ENCODE results near the gene CHIT1.

The CHIT1 gene

DNA sequence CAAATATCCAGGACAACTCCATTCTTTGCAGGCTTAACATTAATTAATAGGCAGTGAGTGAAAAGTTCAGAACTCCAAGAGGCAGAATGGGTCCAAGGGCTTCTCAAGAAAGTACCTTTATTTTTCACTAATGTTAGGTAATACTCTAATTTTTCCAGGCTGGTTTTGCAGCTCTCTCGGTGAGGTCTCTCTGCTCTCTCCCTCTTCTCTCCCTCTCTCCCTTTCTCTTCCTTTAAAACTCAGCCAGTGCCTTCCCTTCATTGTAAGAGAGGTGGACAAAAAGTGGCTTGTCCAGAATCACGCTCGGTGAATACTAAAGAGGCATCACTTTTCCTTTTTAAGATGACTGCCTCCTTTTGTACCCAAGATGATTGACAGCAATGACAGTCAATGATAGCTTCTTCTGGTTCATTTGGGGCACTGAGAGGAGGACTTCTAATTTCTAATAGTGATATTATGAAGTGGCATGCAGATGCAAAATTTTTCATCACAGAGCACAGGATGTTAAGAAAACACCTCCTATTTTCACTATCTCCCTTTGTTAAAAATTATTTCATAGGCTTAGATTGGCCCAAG, 41.7 kb downstream of the CHIT1 start:
- ChIA-PET POLR2A (ENCODE audit: low non-redundant PET) (no interaction called here), CTCF (interaction anchor here (0.5 to 4.0 kb wide), 4 partner anchors 15 to 364 kb away, joined by 3 to 25 read pairs (median 4); no protein-coding TSS in a partner anchor)
- TF ChIP-seq, protein P1, sequence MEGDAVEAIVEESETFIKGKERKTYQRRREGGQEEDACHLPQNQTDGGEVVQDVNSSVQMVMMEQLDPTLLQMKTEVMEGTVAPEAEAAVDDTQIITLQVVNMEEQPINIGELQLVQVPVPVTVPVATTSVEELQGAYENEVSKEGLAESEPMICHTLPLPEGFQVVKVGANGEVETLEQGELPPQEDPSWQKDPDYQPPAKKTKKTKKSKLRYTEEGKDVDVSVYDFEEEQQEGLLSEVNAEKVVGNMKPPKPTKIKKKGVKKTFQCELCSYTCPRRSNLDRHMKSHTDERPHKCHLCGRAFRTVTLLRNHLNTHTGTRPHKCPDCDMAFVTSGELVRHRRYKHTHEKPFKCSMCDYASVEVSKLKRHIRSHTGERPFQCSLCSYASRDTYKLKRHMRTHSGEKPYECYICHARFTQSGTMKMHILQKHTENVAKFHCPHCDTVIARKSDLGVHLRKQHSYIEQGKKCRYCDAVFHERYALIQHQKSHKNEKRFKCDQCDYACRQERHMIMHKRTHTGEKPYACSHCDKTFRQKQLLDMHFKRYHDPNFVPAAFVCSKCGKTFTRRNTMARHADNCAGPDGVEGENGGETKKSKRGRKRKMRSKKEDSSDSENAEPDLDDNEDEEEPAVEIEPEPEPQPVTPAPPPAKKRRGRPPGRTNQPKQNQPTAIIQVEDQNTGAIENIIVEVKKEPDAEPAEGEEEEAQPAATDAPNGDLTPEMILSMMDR (conservative IDR thresholded peaks at IDR 0.05; ENCODE audit: low read depth), result no peak
- no peak overlapping the region for H3K27ac ChIP-seq
- no peak for DNase-seq (ENCODE audit: low spot score)

GRCh38 chr1:203187304-203187685, 42.2 kb downstream of the CHIT1 start:
- TF ChIP-seq, protein P1 (conservative IDR thresholded peaks at IDR 0.05; ENCODE audit: low read depth), result no peak
- ChIA-PET CTCF (interaction anchor here (0.5 to 4.0 kb wide), 4 partner anchors 15 to 364 kb away, joined by 3 to 25 read pairs (median 4); no protein-coding TSS in a partner anchor), POLR2A (ENCODE audit: low non-redundant PET) (no interaction called here)
- no peak for DNase-seq (ENCODE audit: low spot score)
- peak overlapping the region; percentile 65; the same call in 1 of the 2 replicates for H3K27ac ChIP-seq

DNA sequence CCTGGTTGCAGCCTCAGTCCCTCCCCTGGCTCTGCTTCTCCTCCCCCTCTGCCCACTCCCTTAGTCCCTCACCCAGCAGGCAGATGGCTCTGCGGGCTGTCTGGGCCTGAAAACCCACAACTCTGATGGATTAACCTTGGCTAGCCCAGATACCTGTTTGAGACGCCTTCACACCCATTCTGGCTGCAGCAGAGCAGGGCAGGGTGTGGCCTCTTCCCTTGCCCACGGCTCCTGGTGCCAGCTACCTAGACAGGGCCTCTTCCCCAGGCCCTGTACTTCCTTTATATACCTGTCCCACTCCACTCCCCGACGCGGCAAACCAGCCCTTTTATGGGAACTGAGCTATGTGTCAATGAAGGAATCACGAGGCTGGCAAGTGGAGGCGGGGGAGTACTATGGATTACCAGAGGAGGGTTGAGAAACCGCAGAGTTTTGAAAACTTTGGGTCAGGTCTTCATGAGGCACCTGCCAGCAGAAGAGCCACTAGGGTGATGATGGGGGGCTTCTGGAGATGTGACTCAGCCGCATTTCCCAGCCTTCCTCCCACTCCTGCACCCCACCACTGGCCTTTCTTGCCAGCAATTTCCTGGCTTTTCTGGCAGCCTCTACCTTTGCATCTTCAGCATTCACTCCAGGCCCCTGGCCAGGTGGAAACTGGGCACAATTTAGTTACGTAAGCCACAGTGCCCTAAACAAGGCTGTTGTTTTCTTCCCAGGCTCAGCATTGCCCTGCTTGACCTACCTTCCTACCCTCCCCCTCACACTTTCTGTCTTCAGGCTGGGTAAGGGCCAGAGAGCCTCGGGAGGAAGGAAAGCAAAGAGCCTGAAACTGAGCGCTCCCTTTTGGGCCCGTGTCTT, 42.8 kb downstream of the CHIT1 start, which contains the start of gene CHI3L1:
TSS of gene CHI3L1 (minus strand) at position 259 of the 858 bp plus-strand sequence. CDS start at position 178, 81 bp downstream.
- DNase-seq (ENCODE audit: low spot score), result no peak
- POLR2A ChIA-PET (ENCODE audit: low non-redundant PET), result no interaction called here
- TF ChIP-seq, protein P1 (conservative IDR thresholded peaks at IDR 0.05; ENCODE audit: low read depth), result no peak
- CTCF ChIA-PET, result interaction anchor here (0.7 to 4.0 kb wide), 5 partner anchors 14 to 365 kb away, joined by 3 to 25 read pairs (median 4); no protein-coding TSS in a partner anchor
- peak within 1 kb of the TSS; percentile 65 for H3K27ac ChIP-seq

DNA sequence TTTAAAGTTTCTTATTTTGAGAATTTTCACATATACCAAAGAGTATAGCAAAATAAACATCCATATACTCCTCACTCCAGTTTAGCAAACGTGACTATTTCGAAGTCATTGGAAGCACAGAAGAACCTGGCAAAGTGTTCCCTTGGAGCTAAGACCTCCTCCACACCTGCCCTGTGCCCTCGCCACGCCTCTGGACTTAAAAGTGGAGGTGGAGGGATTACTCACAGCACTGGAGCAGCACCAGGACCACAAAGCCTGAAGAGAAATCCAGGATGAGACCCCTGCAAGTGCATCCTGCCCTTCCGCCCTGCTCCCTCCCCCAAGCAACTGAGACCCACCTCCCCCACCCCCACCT, 43.4 kb downstream of the CHIT1 start:
- DNase-seq (ENCODE audit: low spot score), result no peak
- H3K27ac ChIP-seq, result peak overlapping the region; percentile 65
- TF ChIP-seq, protein P1 (conservative IDR thresholded peaks at IDR 0.05; ENCODE audit: low read depth), result no peak
- ChIA-PET CTCF (interaction anchor here (0.7 to 4.0 kb wide), 4 partner anchors 14 to 139 kb away, joined by 4 to 25 read pairs (median 4); no protein-coding TSS in a partner anchor), POLR2A (ENCODE audit: low non-redundant PET) (no interaction called here)

- H3K27ac ChIP-seq, result peak overlapping the region; percentile 65; the same call in 1 of the 2 replicates
- TF ChIP-seq, protein P1 (conservative IDR thresholded peaks at IDR 0.05; ENCODE audit: low read depth), result no peak
- no peak for DNase-seq (ENCODE audit: low spot score)
- POLR2A ChIA-PET (ENCODE audit: low non-redundant PET), result no interaction called here
- CTCF ChIA-PET, result interaction anchor here (0.7 to 4.0 kb wide), 6 partner anchors 13 to 1251 kb away, joined by 3 to 25 read pairs (median 4); no protein-coding TSS in a partner anchor
These were observed 43.9 kb downstream of the CHIT1 start for GRCh38 chr1:203185585-203185984.

- DNase-seq (ENCODE audit: low spot score), result no peak
- H3K27ac ChIP-seq, result no peak overlapping the region
- TF ChIP-seq, protein P1 (conservative IDR thresholded peaks at IDR 0.05; ENCODE audit: low read depth), result no peak
- ChIA-PET POLR2A (ENCODE audit: low non-redundant PET) (no interaction called here), CTCF (interaction anchor here (0.7 to 4.0 kb wide), 5 partner anchors 13 to 1250 kb away, joined by 3 to 25 read pairs (median 4); no protein-coding TSS in a partner anchor)
These were observed 44.4 kb downstream of the CHIT1 start for GRCh38 chr1:203185061-203185461.

Measured in RWPE1 (cell line).